B cell (primary cell): Measurements from ENCODE around the gene NUMBL. TPM values are rescaled to one million over a fixed set of nuclear protein-coding genes. Genes with fewer than 3 reads are reported as not detected.

Experiments used
- ATAC-seq: fragments of 200-7000 bp; cut with Tn5 transposase; one replicate; pipeline ENCODE4 v1.10.0; 2021; ENCODE audit warnings: low read depth, mild to moderate bottlenecking, moderate number of reproducible peaks, moderate library complexity
- CTCF ChIA-PET: fragments of 350-600 bp; sonication (Branson Sonifier 250); formaldehyde crosslinking; loops from one replicate; lab custom pipeline; 2021; ENCODE audit warnings: antibody characterized with exemption, inconsistent platforms; lab: Charles Lee
- POLR2A ChIA-PET: fragments of 350-600 bp; sonication (Branson Sonifier 250); formaldehyde crosslinking; loops from one replicate; lab custom pipeline; 2021; ENCODE audit warnings: antibody characterized with exemption; lab: Charles Lee
- DNase-seq: peaks from one replicate; pipeline ENCODE4 v3.0.0; 2013
- H2AFZ ChIP-seq: 2 replicates; pipeline ENCODE4 v1.6.1; 2012; ENCODE audit warnings: mild to moderate bottlenecking, low read depth, low read length; ENCODE audit not compliant: insufficient read depth, poor library complexity, severe bottlenecking
- H3K27ac ChIP-seq, 2 donors: 1 replicate in 1 of 2; 2 replicates in 1 of 2; pipeline ENCODE4 v1.5.1; 2012 to 2013; ENCODE audit warnings: low read length in 2 of 2, mild to moderate bottlenecking in 2 of 2, moderate library complexity in 1 of 2
- H3K27me3 ChIP-seq, 4 experiments: fragments of 200-600 bp in 1 of 4; sonication (generic) in 1 of 4; replicated peaks in 1 of 4; 1 replicate in 2 of 4; 2 replicates in 2 of 4; pipeline versions ENCODE4 v1.6.1 to v1.7.0; 2013 to 2016; ENCODE audit warnings: low read length in 3 of 4, mild to moderate bottlenecking in 2 of 4, mixed read lengths in 1 of 4, moderate library complexity in 1 of 4; ENCODE audit not compliant: insufficient read depth in 4 of 4, control insufficient read depth in 3 of 4; ENCODE audit errors: control extremely low read depth in 1 of 4
- H3K36me3 ChIP-seq, 2 experiments: replicated peaks in 1 of 2; 1 replicate in 1 of 2; 2 replicates in 1 of 2; pipeline versions ENCODE4 v1.6.1 to v1.7.1; 2013; ENCODE audit warnings: low read length in 1 of 2; ENCODE audit not compliant: insufficient read depth in 2 of 2, control insufficient read depth in 1 of 2; ENCODE audit errors: control extremely low read depth in 1 of 2, extremely low read depth in 1 of 2
- H3K4me1 ChIP-seq, 2 donors: fragments of 200-600 bp in 1 of 2; sonication (generic) in 1 of 2; 1 replicate in 1 of 2; 2 replicates in 1 of 2; pipeline versions ENCODE4 v1.5.1 to v1.6.1; 2013 to 2017; ENCODE audit warnings: low read length in 2 of 2; ENCODE audit not compliant: control insufficient read depth in 2 of 2, insufficient read depth in 2 of 2
- H3K4me2 ChIP-seq: replicated peaks from 2 replicates; pipeline ENCODE3; 2012; ENCODE audit warnings: mild to moderate bottlenecking, low read depth, low read length; ENCODE audit not compliant: poor library complexity, severe bottlenecking
- H3K4me3 ChIP-seq, 5 experiments: fragments of 200-600 bp in 1 of 5; sonication (generic) in 1 of 5; 1 replicate in 3 of 5; 2 replicates in 2 of 5; pipeline versions ENCODE4 v1.5.1 to v1.7.0; 2011 to 2016; ENCODE audit warnings: low read length in 4 of 5, mild to moderate bottlenecking in 4 of 5, low read depth in 2 of 5, control low read depth in 1 of 5, moderate library complexity in 1 of 5; ENCODE audit not compliant: insufficient read depth in 1 of 5; ENCODE audit errors: control extremely low read depth in 1 of 5, extremely low read depth in 1 of 5
- H3K79me2 ChIP-seq: fragments of 200-600 bp; sonication (generic); one replicate; pipeline ENCODE4 v1.6.0; 2016; ENCODE audit warnings: low read length; ENCODE audit not compliant: control insufficient read depth, insufficient read depth
- H3K9ac ChIP-seq: fragments of 200-600 bp; sonication (generic); 2 replicates; pipeline ENCODE4 v1.6.1; 2017; ENCODE audit warnings: mild to moderate bottlenecking, low read length, moderate library complexity
- H3K9me3 ChIP-seq, 3 donors: one replicate each; pipeline versions ENCODE4 v1.6.1 to v1.7.1; 2013; ENCODE audit warnings: low read length in 2 of 3; ENCODE audit not compliant: control insufficient read depth in 2 of 3, insufficient read depth in 1 of 3; ENCODE audit errors: control extremely low read depth in 1 of 3
- H4K20me1 ChIP-seq: 2 replicates; pipeline ENCODE4 v1.6.0; 2012; ENCODE audit warnings: mild to moderate bottlenecking, low read length; ENCODE audit not compliant: insufficient read depth, control insufficient read depth, poor library complexity, severe bottlenecking
- H3K27ac Mint-ChIP-seq: one replicate; pipeline ENCODE4 v1.8.0; 2021; ENCODE audit warnings: mixed read lengths
- H3K27me3 Mint-ChIP-seq: one replicate; pipeline ENCODE4 v1.8.0; 2021; ENCODE audit warnings: mixed read lengths
- H3K4me1 Mint-ChIP-seq: one replicate; pipeline ENCODE4 v1.8.0; 2021; ENCODE audit warnings: mixed read lengths
- H3K4me3 Mint-ChIP-seq: one replicate; pipeline ENCODE4 v1.8.0; 2021; ENCODE audit warnings: mixed read lengths
- H3K9me3 Mint-ChIP-seq: one replicate; pipeline ENCODE4 v1.8.0; 2022; ENCODE audit warnings: mixed read lengths; ENCODE audit not compliant: insufficient read depth
- CTCF ChIP-seq: fragments of 200-600 bp; IDR thresholded peaks from one replicate; pipeline ENCODE4 v1.8.0; 2022; ENCODE audit warnings: antibody characterized with exemption, mild to moderate bottlenecking
- EZH2 ChIP-seq: IDR thresholded peaks from 2 replicates; pipeline ENCODE4 v1.6.1; 2012; ENCODE audit warnings: borderline replicate concordance, low read depth, mild to moderate bottlenecking, moderate library complexity, low read length; ENCODE audit not compliant: insufficient read depth, poor library complexity, severe bottlenecking
- WGBS: methylation state at CpG from one replicate; pipeline ENCODE4 v1.1.5; 2013; ENCODE audit warnings: missing lambda C conversion rate; ENCODE audit not compliant: insufficient coverage; 5-methylcytosine and 5-hydroxymethylcytosine counted together
- intact Hi-C: fragments of 100-400 bp; cut with micrococcal nuclease; formaldehyde crosslinking; loops from one replicate; pipeline ENCODE4 v1.10.0; 2022
- polyA plus RNA-seq: library from polyadenylated mRNA; depleted of rRNA; stranded (reverse); fragments of >200 nt; gene quantifications from 2 replicates; pipeline ENCODE4 v1.2.3, GENCODE V29; 2012
- total RNA-seq, 2 donors: library from RNA; stranded (reverse); fragments of 120-200 nt in 1 of 2; gene quantifications; 1 replicate in 1 of 2; 2 replicates in 1 of 2; pipeline versions ENCODE4 v1.2.3 to v1.2.4, GENCODE V29; 2013 to 2022

The NUMBL gene
- total and polyA plus RNA-seq, 2 donors (not counting 1 experiment from before 2014, with no cell fraction given), result 7.8 to 21.8 TPM

GRCh38 chr19:40717325-40717879, 27.0 kb upstream of the NUMBL start:
- ATAC-seq (no peak), DNase-seq (no peak)
- H4K20me1 ChIP-seq, result peaks cover 8% of the 10 kb centered on the region
- no peaks in the 10 kb centered on the region for H3K9me3 Mint-ChIP-seq
- H3K4me3 ChIP-seq, result peak overlapping the region; percentile 79 to 90 (median 83)
- WGBS, result 5% methylated on average over 20 of the region's 20 CpGs
- intact Hi-C loops, result loop anchor here (1.0 to 10.0 kb wide), 3 partner anchors 54 to 680 kb away; partner anchors contain the start of genes BCKDHA and EXOSC5
- peaks cover 0 to 8% of the 10 kb centered on the region in 2 experiments for H3K36me3 ChIP-seq
- H3K27ac ChIP-seq, result peak overlapping the region; percentile 87 to 90
- H3K79me2 ChIP-seq, result peaks cover 70% of the 10 kb centered on the region
- POLR2A ChIA-PET, result interaction anchor here (0.7 to 2.0 kb wide), 9 partner anchors 31 to 102 kb away, joined by 3 to 15 read pairs (median 4); partner anchors contain the start of genes ACTMAP, EGLN2, RAB4B and SNRPA
- H3K4me2 ChIP-seq, result peak overlapping the region; percentile 90
- peaks cover 47 to 64% of the 10 kb centered on the region in 2 donors for H3K4me1 ChIP-seq
- peaks cover 68% of the 10 kb centered on the region for H3K4me1 Mint-ChIP-seq
- no peaks in the 10 kb centered on the region for H3K9me3 ChIP-seq
- CTCF ChIA-PET, result interaction anchor here (1.1 to 2.0 kb wide), 8 partner anchors 33 to 103 kb away, joined by 3 to 9 read pairs (median 5); partner anchors contain the start of genes ACTMAP, EGLN2 and SNRPA
- H3K27me3 ChIP-seq, result no peaks in the 10 kb centered on the region
- no peak for TF ChIP-seq CTCF
- no peak for TF ChIP-seq EZH2
- H3K27ac Mint-ChIP-seq, result peak overlapping the region; percentile 56
- peak overlapping the region; percentile 86 for H2AFZ ChIP-seq
- no peaks in the 10 kb centered on the region for H3K27me3 Mint-ChIP-seq
- peak overlapping the region; percentile 90 for H3K9ac ChIP-seq
- H3K4me3 Mint-ChIP-seq, result peak overlapping the region; percentile 87
